ENCODE results near the gene TMEM238L.
A peak's percentile ranks its signal among the peaks of the same experiment; 100 is the strongest.

Gene TMEM238L

GRCh38 chr17:10775740-10776356 lies 28.1 kb downstream of the TMEM238L start:
- DNase-seq (ENCODE audit: low spot score), result no peak
- no peak for FAIRE-seq

GRCh38 chr17:10775058-10775457 lies 28.8 kb downstream of the TMEM238L start:
- FAIRE-seq (no peak), DNase-seq (ENCODE audit: low spot score) (no peak)

GRCh38 chr17:10773391-10773790 lies 30.5 kb downstream of the TMEM238L start:
- FAIRE-seq, result no peak

GRCh38 chr17:10772425-10773380 lies 31.2 kb downstream of the TMEM238L start:
- FAIRE-seq, result no peak
- DNase-seq (ENCODE audit: low spot score), result no peak

More at GRCh38 chr17:10773391-10773790, 30.5 kb downstream of the TMEM238L start:
- DNase-seq (ENCODE audit: low spot score), result no peak

GRCh38 chr17:10771148-10771547 lies 32.8 kb downstream of the TMEM238L start:
- FAIRE-seq (no peak), DNase-seq (ENCODE audit: low spot score) (no peak)

GRCh38 chr17:10769840-10770239 lies 34.1 kb downstream of the TMEM238L start:
- FAIRE-seq, result no peak
- DNase-seq (ENCODE audit: low spot score), result no peak

- no peak for FAIRE-seq
- no peak for DNase-seq (ENCODE audit: low spot score)
Observed at GRCh38 chr17:10768750-10769251, 35.1 kb downstream of the TMEM238L start.

- DNase-seq (ENCODE audit: low spot score) (no peak), FAIRE-seq (no peak)
Observed at GRCh38 chr17:10767232-10767631, 36.7 kb downstream of the TMEM238L start.

GRCh38 chr17:10762037-10762436 lies 41.9 kb downstream of the TMEM238L start:
- FAIRE-seq, result no peak

GRCh38 chr17:10761281-10761680 lies 42.6 kb downstream of the TMEM238L start:
- DNase-seq (ENCODE audit: low spot score) (no peak), FAIRE-seq (no peak)

More at GRCh38 chr17:10762037-10762436, 41.9 kb downstream of the TMEM238L start:
- no peak for DNase-seq (ENCODE audit: low spot score)

- FAIRE-seq, result no peak
- no peak for DNase-seq (ENCODE audit: low spot score)
Observed at GRCh38 chr17:10758062-10758461, 45.8 kb downstream of the TMEM238L start.

GRCh38 chr17:10757647-10758046 lies 46.3 kb downstream of the TMEM238L start:
- no peak for FAIRE-seq
- DNase-seq (ENCODE audit: low spot score), result no peak

- DNase-seq (ENCODE audit: low spot score), result no peak
- FAIRE-seq, result no peak
Observed at GRCh38 chr17:10757067-10757466, 46.8 kb downstream of the TMEM238L start.

- DNase-seq (ENCODE audit: low spot score), result no peak
- FAIRE-seq, result no peak
Observed at GRCh38 chr17:10756619-10757018, 47.3 kb downstream of the TMEM238L start.

GRCh38 chr17:10756185-10756584 lies 47.7 kb downstream of the TMEM238L start:
- DNase-seq (ENCODE audit: low spot score) (no peak), FAIRE-seq (no peak)

- DNase-seq (ENCODE audit: low spot score), result no peak
Observed at GRCh38 chr17:10755592-10756127, 48.2 kb downstream of the TMEM238L start.

GRCh38 chr17:10754861-10755591 lies 48.9 kb downstream of the TMEM238L start:
- FAIRE-seq, result no peak

More at GRCh38 chr17:10755592-10756127, 48.2 kb downstream of the TMEM238L start:
- FAIRE-seq, result no peak

GRCh38 chr17:10754109-10754508 lies 49.8 kb downstream of the TMEM238L start:
- no peak for DNase-seq (ENCODE audit: low spot score)
- FAIRE-seq, result no peak

More at GRCh38 chr17:10754861-10755591, 48.9 kb downstream of the TMEM238L start:
- DNase-seq (ENCODE audit: low spot score), result peak; percentile 14

- FAIRE-seq (no peak), DNase-seq (ENCODE audit: low spot score) (no peak)
Observed at GRCh38 chr17:10752696-10753095, 51.2 kb downstream of the TMEM238L start.

GRCh38 chr17:10751563-10751962 lies 52.3 kb downstream of the TMEM238L start:
- DNase-seq (ENCODE audit: low spot score) (no peak), FAIRE-seq (no peak)

GRCh38 chr17:10750210-10750609 lies 53.7 kb downstream of the TMEM238L start:
- FAIRE-seq, result no peak
- no peak for DNase-seq (ENCODE audit: low spot score)
